Activated CD4-positive, alpha-beta memory T cell treated with anti-CD3 and anti-CD28 coated beads for 36 hours (primary cell): ENCODE measurements around the gene DEK. TPM values are rescaled to one million over a fixed set of nuclear protein-coding genes. Genes with fewer than 3 reads are reported as not detected.
A peak's percentile ranks its signal among the peaks of the same experiment; 100 is the strongest.
"Not testable (repeated sequence)": the region's sequence is repeated elsewhere in the genome, so short reads cannot be mapped to it uniquely, and the experiment has no call there.

Experiments used
- CTCF ChIA-PET: fragments of 350-600 bp; sonication (Branson Sonifier 250); formaldehyde crosslinking; loops from one replicate; lab custom pipeline; 2021; ENCODE audit warnings: antibody characterized with exemption, inconsistent platforms; lab: Charles Lee
- POLR2A ChIA-PET: fragments of 350-600 bp; sonication (Branson Sonifier 250); formaldehyde crosslinking; loops from one replicate; lab custom pipeline; 2021; ENCODE audit warnings: antibody characterized with exemption; lab: Charles Lee
- DNase-seq: peaks from one replicate; pipeline ENCODE4 v3.0.0-alpha.2; 2020
- H3K27ac Mint-ChIP-seq: one replicate; pipeline ENCODE4 v1.8.0; 2021; ENCODE audit warnings: mixed read lengths
- H3K27me3 Mint-ChIP-seq: one replicate; pipeline ENCODE4 v1.8.0; 2021; ENCODE audit warnings: mixed read lengths
- H3K36me3 Mint-ChIP-seq: one replicate; pipeline ENCODE4 v1.8.0; 2021; ENCODE audit warnings: mixed read lengths
- H3K4me1 Mint-ChIP-seq: one replicate; pipeline ENCODE4 v1.8.0; 2021; ENCODE audit warnings: low read depth, mixed read lengths
- H3K4me3 Mint-ChIP-seq: one replicate; pipeline ENCODE4 v1.8.0; 2021; ENCODE audit warnings: mild to moderate bottlenecking, mixed read lengths
- H3K9me3 Mint-ChIP-seq: one replicate; pipeline ENCODE4 v1.8.0; 2021; ENCODE audit warnings: mixed read lengths
- intact Hi-C: fragments of 100-400 bp; cut with micrococcal nuclease; formaldehyde crosslinking; loops from one replicate; pipeline ENCODE4 v1.15.1; 2023
- total RNA-seq, 2 experiments: library from RNA; stranded (reverse); gene quantifications; one replicate each; pipeline ENCODE4 v1.2.3, GENCODE V29; 2021

DEK gene
- total RNA-seq, 2 experiments from 2014 or later, result 180 to 182 TPM

DNA sequence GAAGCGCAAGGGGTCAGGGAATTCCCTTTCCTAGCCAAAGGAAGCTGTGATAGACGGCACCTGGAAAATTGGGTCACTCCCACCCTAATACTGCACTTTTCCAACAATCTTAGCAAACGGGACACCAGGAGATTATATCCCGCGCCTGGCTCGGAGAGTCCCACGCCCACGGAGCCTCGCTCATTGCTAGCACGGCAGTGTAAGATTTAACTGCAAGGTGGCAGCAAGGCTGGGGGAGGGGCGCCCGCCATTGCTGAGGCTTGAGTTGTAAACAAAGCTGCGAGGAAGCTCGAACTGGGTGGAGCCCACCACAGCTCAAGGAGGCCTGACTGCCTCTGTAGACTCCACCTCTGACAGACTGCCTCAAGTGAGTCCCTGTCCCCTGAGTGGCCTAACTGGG is 35.7 kb downstream of the DEK start:
- H3K27me3 Mint-ChIP-seq, POLR2A ChIA-PET, intact Hi-C loops, H3K4me3 Mint-ChIP-seq, H3K27ac Mint-ChIP-seq, H3K4me1 Mint-ChIP-seq, CTCF ChIA-PET, DNase-seq: not testable (repeated sequence)
- peaks cover 71% of the 10 kb centered on the region for H3K36me3 Mint-ChIP-seq
- peaks cover 39% of the 10 kb centered on the region for H3K9me3 Mint-ChIP-seq

DNA sequence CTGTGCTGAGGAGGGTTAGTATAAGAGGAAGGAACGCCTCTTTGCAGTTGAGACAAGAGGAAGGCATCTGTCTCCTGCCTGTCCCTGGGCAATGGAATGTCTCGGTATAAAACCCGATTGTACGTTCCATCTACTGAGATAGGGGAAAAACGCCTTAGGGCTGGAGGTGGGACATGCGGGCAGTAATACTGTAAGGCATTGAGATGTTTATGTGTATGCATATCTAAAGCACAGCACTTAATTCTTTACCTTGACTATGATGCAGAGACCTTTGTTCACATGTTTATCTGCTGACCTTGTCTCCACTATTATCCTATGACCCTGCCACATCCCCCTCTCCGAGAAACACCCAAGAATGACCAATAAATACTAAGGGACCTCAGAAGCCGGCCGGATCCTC is 37.2 kb downstream of the DEK start:
- H3K27ac Mint-ChIP-seq, H3K4me1 Mint-ChIP-seq, H3K4me3 Mint-ChIP-seq, DNase-seq, intact Hi-C loops, H3K27me3 Mint-ChIP-seq, POLR2A ChIA-PET, CTCF ChIA-PET: not testable (repeated sequence)
- peaks cover 63% of the 10 kb centered on the region for H3K36me3 Mint-ChIP-seq
- peaks cover 28% of the 10 kb centered on the region for H3K9me3 Mint-ChIP-seq

DNA sequence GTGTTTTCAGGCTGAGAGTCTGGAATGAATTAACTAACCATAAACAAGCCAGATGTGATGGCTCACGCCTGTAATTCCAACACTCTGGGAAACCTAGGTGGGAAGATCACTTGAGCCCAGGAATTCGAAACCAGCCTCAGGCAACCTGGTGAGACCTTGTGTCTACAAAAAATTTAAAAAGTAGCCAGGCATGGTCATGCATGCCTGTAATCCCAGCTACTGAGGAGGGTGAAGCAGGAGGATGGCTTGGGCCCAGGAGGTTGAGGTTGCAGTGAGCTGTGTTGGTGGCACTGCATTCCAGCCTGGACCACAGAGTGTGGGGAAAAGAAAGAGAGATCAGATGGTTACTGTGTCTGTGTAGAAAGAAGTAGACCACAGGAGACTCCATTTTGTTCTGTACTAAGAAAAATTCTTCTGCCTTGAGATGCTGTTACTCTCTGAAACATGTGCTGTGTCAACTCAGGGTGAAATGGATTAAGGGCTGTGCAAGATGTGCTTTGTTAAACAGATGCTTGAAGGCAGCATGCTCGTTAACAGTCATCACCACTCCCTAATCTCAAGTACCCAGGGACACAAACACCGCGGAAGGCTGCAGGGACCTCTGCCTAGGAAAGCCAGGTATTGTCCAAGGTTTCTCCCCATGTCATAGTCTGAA is 37.8 kb downstream of the DEK start:
- peaks cover 22% of the 10 kb centered on the region for H3K9me3 Mint-ChIP-seq
- CTCF ChIA-PET, H3K27ac Mint-ChIP-seq, POLR2A ChIA-PET, H3K27me3 Mint-ChIP-seq, intact Hi-C loops, H3K4me3 Mint-ChIP-seq, DNase-seq, H3K4me1 Mint-ChIP-seq: not testable (repeated sequence)
- peaks cover 61% of the 10 kb centered on the region for H3K36me3 Mint-ChIP-seq

DNA sequence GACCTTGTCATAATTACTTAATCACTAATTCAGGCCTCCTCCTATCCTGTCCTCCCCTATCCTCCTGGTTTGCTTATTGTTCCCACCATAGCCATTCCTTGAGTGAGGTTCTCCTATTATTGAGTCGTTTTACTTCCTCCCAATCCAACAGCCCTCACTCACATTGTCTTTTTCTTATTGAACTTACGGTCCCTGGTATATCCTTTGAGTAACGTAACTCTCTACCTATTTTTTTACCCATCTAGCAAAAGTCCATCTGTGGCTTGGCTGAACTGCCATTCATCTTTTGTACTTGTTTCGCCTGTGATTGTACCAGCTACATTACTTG is 43.1 kb downstream of the DEK start:
- Mint-ChIP-seq H3K4me3 (no peak overlapping the region), H3K27ac (no peak overlapping the region), H3K4me1 (no peaks in the 10 kb centered on the region), H3K36me3 (peaks cover 46% of the 10 kb centered on the region), H3K9me3 (no peaks in the 10 kb centered on the region), H3K27me3 (no peaks in the 10 kb centered on the region)
- intact Hi-C loops, result no loop called here
- ChIA-PET CTCF (no interaction called here), POLR2A (no interaction called here)
- DNase-seq, result no peak

DNA sequence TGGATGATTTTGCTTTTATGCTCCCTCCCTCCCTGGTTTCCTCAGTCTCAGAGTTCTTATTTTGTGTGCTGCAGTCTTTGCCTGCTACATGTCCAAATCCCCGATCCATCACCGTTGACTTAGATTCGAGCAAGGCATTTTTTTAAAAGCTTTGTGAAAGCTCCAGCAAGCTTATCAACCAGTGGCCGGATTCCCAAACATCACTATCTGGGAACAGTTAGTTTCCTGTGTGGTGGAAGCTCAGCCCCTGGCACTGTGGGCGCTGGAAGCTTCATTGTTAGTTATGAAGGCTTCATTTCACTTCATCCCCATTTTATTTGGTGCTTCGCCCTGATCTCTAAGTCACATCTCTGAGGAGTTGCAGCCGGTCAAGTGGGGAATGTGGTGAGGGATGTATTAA is 44.7 kb downstream of the DEK start:
- intact Hi-C loops, result no loop called here

DNA sequence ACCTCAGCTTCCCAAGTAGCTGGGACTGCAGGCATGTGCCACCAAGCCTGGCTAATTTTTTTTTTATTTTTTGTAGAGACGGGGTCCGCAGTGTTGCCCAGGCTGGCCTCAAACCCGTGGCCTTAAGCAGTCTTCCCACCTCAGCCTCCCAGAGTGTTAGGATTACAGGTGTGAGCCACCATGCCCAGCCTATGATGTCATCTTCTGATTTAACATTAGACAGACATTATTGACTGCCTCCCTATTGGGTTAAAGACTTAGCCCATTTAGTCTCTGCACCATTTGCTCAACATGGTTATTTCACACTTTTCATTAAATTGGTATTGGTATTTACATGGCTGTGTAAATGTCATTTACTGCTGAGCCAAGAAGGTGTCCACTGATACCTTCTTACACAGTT is 46.1 kb downstream of the DEK start:
- DNase-seq, result no peak
- intact Hi-C loops, result no loop called here
- H3K9me3 Mint-ChIP-seq, result no peaks in the 10 kb centered on the region
- POLR2A ChIA-PET, result no interaction called here
- H3K4me1 Mint-ChIP-seq, result peaks cover 12% of the 10 kb centered on the region
- H3K27ac Mint-ChIP-seq, result no peak overlapping the region
- no peak overlapping the region for H3K4me3 Mint-ChIP-seq
- H3K27me3 Mint-ChIP-seq, result no peaks in the 10 kb centered on the region
- peaks cover 52% of the 10 kb centered on the region for H3K36me3 Mint-ChIP-seq
- CTCF ChIA-PET, result no interaction called here

More for the DNA sequence above, 44.7 kb downstream of the DEK start:
- CTCF ChIA-PET, result no interaction called here
- no peak for DNase-seq
- H3K36me3 Mint-ChIP-seq, result peaks cover 46% of the 10 kb centered on the region
- H3K27me3 Mint-ChIP-seq, result no peaks in the 10 kb centered on the region
- H3K4me3 Mint-ChIP-seq, result no peak overlapping the region
- POLR2A ChIA-PET, result no interaction called here
- H3K4me1 Mint-ChIP-seq, result no peaks in the 10 kb centered on the region
- H3K27ac Mint-ChIP-seq, result no peak overlapping the region
- no peaks in the 10 kb centered on the region for H3K9me3 Mint-ChIP-seq

DNA sequence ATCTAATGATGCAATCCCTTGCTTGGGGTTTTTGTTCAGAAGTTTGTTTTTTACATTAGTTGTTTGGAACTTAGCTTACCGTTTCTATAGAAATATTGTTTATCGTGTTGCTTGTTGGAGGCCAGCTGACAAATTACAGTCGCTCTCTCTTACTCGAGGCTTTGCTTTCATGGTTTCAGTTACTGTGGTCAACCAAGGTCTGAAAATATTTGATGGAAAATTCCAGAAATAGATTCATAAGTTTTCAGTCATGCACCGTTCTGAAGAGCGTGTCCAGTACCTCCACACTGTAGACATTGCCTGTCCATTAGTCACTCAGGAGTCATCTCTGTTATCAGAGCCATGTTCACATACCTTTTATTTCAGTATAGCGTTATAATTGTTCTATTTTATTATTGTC is 47.9 kb downstream of the DEK start:
- no peak for DNase-seq
- Mint-ChIP-seq H3K27me3 (no peaks in the 10 kb centered on the region), H3K9me3 (no peaks in the 10 kb centered on the region), H3K36me3 (peaks cover 50% of the 10 kb centered on the region), H3K4me3 (no peak overlapping the region), H3K4me1 (peaks cover 19% of the 10 kb centered on the region), H3K27ac (no peak overlapping the region)
- ChIA-PET CTCF (no interaction called here), POLR2A (no interaction called here)
- intact Hi-C loops, result no loop called here

DNA sequence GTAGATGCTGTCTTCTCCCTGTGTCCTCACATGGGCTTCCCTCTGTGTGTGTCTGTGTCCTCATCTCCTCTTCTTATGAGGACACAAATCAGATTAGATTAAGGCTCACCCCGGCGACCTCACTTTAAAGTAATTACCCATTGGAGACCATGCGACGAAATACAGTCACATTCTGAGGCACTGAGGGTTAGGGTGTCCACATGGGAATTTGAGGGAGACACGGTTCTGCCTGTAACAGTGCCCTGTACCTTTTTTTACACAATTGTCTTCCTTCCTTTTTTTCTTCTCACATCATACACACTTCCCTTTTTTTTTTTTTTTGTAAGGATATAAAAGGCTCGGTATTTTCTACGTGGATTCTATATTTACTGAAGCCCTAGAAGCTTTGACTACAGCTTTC is 48.9 kb downstream of the DEK start:
- H3K4me1 Mint-ChIP-seq, result peaks cover 23% of the 10 kb centered on the region
- ChIA-PET POLR2A (no interaction called here), CTCF (no interaction called here)
- H3K9me3 Mint-ChIP-seq, result no peaks in the 10 kb centered on the region
- H3K4me3 Mint-ChIP-seq, result no peak overlapping the region
- intact Hi-C loops, result no loop called here
- no peak for DNase-seq
- H3K36me3 Mint-ChIP-seq, result peaks cover 44% of the 10 kb centered on the region
- H3K27me3 Mint-ChIP-seq, result no peaks in the 10 kb centered on the region
- H3K27ac Mint-ChIP-seq, result no peak overlapping the region

DNA sequence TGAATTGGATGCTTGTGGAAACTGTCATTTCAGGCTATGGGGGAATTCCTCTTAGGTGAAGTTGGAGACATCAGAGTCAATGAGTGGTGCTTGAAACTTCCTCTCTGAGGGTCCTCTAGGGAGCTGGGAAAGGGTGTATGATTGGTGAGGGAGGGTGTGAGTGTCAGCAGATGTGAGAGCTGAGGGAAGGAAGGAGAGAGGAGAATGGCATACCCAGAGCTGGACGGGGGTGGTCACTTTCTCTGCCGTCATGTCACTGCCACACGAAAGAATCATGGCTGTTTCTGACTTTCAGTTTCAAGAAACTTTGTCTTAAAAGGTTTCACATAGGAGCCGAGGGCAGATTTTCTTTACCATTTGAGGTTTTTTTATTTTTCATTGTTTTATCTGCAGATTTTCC is 50.3 kb downstream of the DEK start:
- ChIA-PET POLR2A (no interaction called here), CTCF (no interaction called here)
- Mint-ChIP-seq H3K4me1 (peaks cover 23% of the 10 kb centered on the region), H3K9me3 (no peaks in the 10 kb centered on the region), H3K27ac (no peak overlapping the region), H3K27me3 (no peaks in the 10 kb centered on the region), H3K36me3 (peaks cover 44% of the 10 kb centered on the region), H3K4me3 (peak overlapping the region; percentile 3)
- intact Hi-C loops, result no loop called here
- peak; percentile 35 for DNase-seq

DNA sequence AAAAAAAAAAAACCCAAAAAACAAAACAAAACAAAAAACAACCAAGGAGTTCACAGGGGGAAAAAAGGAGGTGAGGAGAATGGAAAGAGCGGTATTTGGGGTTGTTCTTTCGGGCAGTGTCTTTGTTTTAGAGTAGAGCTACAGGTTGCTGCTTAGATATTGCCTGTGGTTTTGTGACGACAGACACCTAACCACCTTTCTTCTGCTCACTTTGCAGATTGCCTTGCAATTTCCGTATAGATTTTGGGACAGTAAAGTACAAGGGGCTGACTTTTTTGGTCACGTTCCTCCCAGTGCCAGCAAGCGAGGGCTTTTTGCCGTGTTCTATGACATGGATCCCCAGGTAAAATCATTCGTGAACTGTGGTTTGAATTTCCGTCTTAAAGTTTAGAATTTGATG is 50.9 kb downstream of the DEK start:
- peaks cover 23% of the 10 kb centered on the region for H3K4me1 Mint-ChIP-seq
- ChIA-PET POLR2A (no interaction called here), CTCF (no interaction called here)
- H3K4me3 Mint-ChIP-seq, result no peak overlapping the region
- peak; percentile 18 for DNase-seq
- H3K27ac Mint-ChIP-seq, result no peak overlapping the region
- no peaks in the 10 kb centered on the region for H3K9me3 Mint-ChIP-seq
- H3K27me3 Mint-ChIP-seq, result no peaks in the 10 kb centered on the region
- peaks cover 42% of the 10 kb centered on the region for H3K36me3 Mint-ChIP-seq
- intact Hi-C loops, result no loop called here

DNA sequence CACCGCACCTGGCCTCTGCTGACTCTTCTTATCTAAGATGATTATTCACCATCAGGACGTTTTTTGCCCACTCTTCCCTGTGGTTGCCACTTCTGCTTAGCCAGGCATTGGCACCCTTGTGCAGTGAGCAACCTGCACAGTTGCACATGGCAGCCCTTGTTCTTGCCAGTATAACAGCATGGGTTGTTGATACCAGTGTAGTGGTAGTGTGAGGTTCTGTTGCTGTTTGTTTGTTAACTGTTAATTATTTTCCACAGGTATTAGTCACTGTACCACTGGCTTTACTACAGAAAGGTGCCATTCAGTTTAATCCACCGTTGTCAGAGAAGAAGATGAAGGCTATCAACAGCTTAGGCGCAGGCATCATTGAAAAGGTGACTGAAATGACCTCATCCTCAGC is 52.1 kb downstream of the DEK start:
- intact Hi-C loops, result no loop called here

DNA sequence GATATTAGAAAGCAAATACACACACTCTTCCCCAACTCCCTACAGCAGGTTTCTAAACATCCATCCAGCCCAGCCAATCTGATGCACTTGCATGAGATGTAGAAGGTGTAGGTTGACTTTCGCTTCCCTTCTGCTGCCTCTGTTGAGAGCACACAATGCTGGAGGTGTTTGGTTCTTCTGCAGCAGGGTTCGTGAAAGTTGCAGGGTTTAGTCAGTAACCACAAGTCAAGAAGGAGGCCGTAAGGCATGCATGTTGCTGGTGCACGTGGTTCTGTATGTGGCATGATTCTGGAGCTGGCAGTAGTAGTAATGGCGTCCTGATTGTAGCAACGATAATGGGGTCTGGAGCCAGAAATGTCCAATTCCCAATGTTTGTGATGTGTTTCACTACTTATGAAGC is 53.0 kb downstream of the DEK start:
- ChIA-PET CTCF (no interaction called here), POLR2A (no interaction called here)
- intact Hi-C loops, result loop anchor here (1.0 kb wide), 2 partner anchors 52 to 55 kb away; no protein-coding TSS in a partner anchor
- peaks cover 23% of the 10 kb centered on the region for H3K4me1 Mint-ChIP-seq
- H3K36me3 Mint-ChIP-seq, result peaks cover 34% of the 10 kb centered on the region
- H3K4me3 Mint-ChIP-seq, result no peak overlapping the region
- no peaks in the 10 kb centered on the region for H3K9me3 Mint-ChIP-seq
- no peak overlapping the region for H3K27ac Mint-ChIP-seq
- DNase-seq, result peak; percentile 63
- H3K27me3 Mint-ChIP-seq, result no peaks in the 10 kb centered on the region

More for the DNA sequence above, 52.1 kb downstream of the DEK start:
- no peaks in the 10 kb centered on the region for H3K9me3 Mint-ChIP-seq
- CTCF ChIA-PET, result no interaction called here
- H3K27ac Mint-ChIP-seq, result no peak overlapping the region
- no peaks in the 10 kb centered on the region for H3K27me3 Mint-ChIP-seq
- peaks cover 41% of the 10 kb centered on the region for H3K36me3 Mint-ChIP-seq
- POLR2A ChIA-PET, result no interaction called here
- H3K4me3 Mint-ChIP-seq, result no peak overlapping the region
- H3K4me1 Mint-ChIP-seq, result peaks cover 23% of the 10 kb centered on the region
- no peak for DNase-seq

DNA sequence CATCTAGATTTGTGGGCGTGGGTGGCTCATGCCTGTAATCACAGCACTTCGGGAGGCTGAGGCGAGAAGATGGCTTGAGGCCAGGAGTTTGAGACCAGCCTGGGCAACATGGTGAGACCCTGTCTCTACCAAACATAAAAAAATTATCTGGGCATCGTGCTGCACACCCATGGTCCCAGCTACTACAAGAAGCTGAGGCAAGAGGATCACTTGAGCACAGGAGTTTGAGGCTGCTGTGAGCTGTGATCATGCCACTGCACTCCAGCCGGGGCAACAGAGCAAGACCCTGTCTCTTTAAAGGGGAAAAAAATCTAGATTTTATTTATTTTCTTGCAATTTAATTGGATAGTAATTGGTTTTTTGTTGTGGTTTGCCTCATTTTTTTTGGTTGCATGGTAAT is 53.6 kb downstream of the DEK start:
- H3K36me3 Mint-ChIP-seq, result peaks cover 32% of the 10 kb centered on the region
- intact Hi-C loops, result loop anchor here (1.0 kb wide), 2 partner anchors 53 to 54 kb away; no protein-coding TSS in a partner anchor
- DNase-seq, result no peak
- H3K27ac Mint-ChIP-seq, result no peak overlapping the region
- peaks cover 23% of the 10 kb centered on the region for H3K4me1 Mint-ChIP-seq
- POLR2A ChIA-PET, result no interaction called here
- CTCF ChIA-PET, result no interaction called here
- no peaks in the 10 kb centered on the region for H3K27me3 Mint-ChIP-seq
- no peaks in the 10 kb centered on the region for H3K9me3 Mint-ChIP-seq
- H3K4me3 Mint-ChIP-seq, result no peak overlapping the region
